Activated CD8-positive, alpha-beta memory T cell treated with anti-CD3 and anti-CD28 coated beads for 1 hour (primary cell): ENCODE data around the gene MARK4.
"Not testable (repeated sequence)": the region's sequence is repeated elsewhere in the genome, so short reads cannot be mapped to it uniquely, and the experiment has no call there.

Experiments
- DNase-seq, 2 donors: peaks; one replicate each; pipeline ENCODE4 v3.0.0-alpha.2; 2020; ENCODE audit warnings: low read depth in 1 of 2; ENCODE audit errors: extremely low read depth in 1 of 2

The MARK4 gene

DNA sequence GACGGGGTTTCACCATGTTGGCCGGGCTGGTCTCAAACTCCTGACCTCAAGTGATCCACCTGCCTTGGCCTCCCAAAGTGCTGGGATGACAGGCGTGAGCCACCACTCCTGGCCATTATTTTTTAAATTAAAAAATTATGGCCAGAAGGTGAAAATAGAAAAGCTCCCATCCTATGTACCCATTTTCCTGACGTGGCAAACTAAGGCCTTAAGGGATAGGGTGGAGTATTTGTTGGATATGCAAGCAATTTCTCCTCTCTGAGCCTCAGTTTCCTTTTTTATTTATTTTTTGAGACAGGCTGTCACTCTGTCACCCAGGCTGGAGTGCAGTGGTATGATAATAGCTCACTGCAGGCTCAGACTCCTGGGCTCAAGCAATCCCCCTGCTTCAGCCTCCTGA, 83.8 kb downstream of the MARK4 start:
- not testable (repeated sequence) for DNase-seq

DNA sequence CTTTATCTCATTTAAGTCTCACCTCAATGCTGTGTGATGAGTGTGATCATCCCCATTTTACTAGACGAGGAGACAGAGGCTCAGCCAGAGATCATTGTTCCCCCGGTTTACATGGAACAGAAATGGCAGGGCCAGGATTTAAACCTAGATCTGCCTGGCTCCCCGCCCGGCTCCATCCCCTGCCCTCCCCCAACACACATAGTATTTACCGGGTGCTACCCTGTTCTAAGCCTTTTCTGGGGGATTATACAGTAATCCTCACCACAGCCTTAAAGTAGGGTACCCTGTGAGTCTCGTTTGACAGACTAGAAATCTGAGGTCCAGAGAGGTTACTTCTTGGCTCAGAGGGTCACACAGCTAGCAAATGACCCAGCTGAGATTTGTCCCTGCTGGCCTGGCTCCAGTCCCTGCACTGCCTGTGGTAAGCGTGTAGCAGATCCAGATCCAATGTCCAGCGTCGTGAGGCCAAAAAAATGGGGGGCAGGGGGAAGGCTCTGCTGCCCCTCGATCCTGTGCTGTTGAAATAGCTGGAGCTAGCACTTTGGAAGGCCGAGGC, 85.7 kb downstream of the MARK4 start:
- no peak for DNase-seq

DNA sequence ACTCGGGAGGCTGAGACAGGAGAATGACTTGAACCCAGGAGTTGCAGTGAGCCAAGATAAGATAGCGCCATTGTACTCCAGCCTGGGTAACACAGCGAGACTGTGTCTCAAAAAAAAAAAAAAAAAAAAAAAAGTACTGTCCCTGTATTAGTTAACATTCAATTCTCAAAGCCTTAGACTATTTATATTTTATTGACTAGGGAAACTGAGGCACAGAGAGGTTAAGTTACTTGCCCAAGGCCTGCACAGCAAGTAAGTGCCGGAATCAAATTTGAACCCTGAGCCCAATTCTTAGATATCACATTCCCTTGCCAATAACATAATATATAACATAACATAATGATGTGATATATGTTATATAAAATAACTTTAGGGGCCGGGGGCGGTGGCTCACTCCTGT, 88.6 kb downstream of the MARK4 start:
- DNase-seq: no peak

DNA sequence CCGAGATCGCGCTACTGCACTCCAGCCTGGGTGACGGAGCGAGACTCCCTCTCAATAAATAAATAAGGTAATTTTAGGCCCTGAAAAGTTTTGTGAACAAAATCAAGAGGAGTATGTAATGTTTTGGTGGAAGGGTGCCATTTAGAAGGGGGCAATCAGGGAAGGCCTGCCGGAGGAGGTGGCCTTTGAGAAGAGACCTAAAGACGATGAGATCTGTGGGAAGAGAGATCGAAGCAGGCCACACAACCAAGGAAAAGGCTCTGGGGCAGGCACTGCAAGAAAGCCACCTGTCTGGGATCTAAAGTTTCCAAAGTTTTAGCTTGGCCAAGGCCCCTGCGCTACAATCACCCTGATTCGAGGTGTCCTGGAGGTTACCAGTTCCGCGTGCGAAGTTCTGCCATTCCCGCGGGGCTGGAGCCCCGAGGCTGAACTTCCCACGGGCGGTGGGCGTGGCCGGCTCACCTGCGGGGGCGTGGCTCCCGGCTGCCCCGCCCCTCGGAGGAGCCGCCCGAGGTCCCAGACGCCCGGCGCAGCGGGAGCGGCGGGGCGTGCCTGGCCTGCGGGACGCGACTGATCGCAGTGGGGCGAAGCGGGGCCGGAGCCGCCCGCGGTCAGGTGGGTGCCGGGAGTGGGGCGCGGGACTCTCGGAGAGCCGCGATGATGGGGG, 89.3 kb downstream of the MARK4 start, which contains the start of gene KLC3:
Gene KLC3 (plus strand): TSS at position 519 of the 667 bp plus-strand sequence. CDS start 4,792 bp downstream, outside the sequence.
- no peak for DNase-seq

DNA sequence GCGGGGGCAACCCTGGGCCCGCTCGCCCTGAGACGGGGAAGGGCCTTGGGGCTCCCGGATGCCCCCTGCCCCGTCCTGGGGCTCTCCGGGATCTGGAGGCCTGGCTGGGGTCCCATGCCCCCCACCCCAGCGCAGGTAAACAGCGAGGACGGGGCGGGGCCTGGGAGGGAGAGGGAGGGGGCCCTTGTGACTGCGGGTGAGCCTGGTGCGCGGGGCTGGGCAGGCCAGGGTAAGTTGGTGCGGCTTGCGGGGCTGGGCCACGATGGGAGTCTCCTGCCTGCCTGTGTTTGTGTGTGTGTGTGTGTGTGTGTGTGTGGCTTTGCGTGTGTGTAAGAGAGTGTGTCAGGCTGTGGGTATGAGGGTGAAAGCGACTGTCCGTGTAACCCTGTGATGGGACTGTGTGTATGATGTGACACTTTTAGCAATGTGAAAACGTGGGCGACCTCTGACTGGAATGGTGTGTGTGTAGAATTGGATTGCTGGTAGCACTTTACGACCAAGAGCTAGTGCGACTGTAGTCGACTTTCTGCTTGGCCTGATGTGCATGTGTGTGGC, 89.9 kb downstream of the MARK4 start:
- no peak for DNase-seq

DNA sequence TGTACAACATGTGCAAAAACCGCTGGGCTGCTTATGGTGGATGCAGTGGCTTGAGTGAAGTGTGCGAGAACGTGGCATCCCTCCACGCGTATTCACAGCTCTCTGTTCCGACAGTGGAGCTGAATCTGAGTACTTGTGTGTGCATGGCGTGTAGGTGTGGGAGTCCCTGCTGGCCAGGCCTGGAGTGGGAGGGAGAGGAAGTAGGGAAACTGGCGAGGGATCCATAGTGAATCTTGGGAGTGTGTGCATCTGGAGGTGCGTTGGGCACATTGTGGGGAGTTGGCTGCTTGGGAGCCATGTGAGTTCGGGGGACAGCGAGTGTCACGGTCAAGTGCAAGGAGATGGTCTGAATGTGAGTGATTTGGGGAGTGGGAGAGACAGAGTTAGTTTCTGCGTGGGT, 91.8 kb downstream of the MARK4 start:
- no peak for DNase-seq

DNA sequence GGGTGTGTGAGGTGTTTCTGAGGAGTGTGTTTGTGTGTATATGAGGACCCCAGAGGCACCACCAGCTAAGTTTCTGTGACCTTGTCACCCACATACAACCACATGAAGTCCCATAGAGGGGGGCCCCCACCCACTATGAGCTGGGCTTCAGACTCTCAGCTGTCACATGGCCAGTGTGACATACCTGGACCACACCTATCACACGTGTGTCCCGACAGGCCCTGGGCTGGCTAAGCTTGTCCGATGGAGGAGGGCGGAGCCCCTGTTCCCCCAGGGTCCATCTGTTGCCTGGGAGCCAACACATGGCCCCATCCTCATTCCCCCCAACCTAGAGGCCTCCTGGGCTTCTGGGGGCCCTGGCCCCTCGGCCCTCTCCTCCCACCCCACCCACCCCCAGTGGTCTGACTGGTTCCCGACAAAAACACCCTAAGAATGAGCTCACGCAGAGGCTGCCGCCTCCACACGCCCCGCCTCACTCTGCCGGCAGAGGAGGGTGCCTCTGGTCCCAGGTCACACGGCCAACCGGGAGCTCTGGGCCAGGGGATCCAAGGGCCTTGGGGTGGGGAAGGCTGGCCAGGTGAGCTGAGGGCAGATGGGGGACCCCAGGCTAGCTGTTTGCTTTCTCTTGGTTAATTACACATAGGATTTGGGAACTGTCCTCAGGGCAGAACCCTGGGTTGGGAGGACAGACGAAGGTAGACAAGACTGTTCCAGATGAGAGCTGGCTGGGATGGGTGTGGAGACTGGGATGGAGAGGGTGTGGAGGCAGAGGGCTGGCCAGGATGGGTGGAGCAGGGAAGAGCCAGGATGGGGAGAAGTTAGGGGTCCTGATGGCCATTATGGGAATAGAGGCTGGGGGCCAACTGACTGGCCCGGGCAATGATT, 93.8 kb downstream of the MARK4 start:
- no peak for DNase-seq

DNA sequence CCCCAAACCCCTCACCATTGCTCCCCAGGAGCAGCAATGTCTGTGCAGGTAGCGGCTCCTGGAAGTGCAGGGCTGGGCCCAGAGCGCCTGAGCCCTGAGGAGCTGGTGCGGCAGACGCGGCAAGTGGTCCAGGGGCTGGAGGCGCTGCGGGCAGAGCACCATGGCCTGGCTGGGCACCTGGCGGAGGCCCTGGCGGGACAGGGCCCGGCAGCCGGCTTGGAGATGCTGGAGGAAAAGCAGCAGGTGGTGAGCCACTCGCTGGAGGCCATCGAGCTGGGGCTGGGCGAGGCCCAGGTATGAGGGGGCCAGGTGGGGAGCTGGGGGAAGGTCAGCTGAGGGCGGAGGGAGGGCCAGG, 94.4 kb downstream of the MARK4 start:
- no peak for DNase-seq

DNA sequence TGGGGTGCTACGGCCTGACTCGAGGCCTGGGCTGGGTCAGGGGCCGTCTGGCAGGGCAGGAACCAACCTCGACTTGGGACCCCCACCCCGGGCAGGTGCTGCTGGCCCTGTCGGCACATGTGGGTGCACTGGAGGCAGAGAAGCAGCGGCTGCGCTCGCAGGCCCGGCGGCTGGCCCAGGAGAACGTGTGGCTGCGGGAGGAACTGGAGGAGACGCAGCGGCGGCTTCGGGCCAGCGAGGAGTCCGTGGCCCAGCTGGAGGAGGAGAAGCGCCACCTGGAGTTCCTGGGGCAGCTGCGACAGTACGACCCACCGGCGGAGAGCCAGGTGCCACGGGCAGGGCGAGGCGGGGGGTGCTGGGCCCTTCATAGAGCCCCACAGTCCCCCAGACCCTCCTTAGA, 95.4 kb downstream of the MARK4 start:
- DNase-seq: no peak

DNA sequence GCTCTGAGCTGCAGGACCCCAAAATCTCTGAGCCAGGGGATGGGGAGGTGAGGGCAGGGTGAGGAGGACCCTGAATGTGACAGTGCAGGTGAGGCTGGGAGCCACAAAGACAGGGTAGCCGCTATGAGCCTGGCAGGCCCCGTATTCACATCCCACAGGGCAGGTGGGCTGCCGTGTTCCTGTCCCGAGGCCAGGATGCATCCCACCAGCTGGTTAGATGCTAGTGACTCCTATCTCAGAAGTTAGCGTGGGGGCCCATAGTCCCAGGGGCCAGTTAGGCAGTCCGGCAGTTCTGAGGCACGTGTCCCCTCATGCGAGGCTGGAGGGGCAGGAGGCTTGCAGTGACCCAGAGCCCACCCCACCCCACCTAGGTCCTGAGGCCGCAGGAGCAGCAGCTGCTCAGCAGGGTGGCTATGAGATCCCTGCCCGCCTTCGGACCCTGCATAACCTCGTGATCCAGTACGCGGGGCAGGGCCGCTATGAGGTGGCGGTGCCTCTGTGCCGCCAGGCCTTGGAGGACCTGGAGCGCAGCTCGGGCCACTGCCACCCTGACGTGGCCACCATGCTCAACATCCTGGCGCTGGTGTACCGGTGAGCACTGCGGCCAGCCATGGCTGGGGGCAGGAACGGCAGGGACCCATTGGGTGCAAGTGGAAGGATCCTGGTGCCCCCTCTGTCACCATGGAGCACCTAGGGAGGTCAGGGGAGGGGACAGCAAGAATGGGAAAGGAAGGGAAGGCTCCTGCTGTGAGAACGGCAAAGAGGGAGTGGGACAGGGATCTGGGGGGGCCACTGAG, 96.7 kb downstream of the MARK4 start:
- no peak for DNase-seq

DNA sequence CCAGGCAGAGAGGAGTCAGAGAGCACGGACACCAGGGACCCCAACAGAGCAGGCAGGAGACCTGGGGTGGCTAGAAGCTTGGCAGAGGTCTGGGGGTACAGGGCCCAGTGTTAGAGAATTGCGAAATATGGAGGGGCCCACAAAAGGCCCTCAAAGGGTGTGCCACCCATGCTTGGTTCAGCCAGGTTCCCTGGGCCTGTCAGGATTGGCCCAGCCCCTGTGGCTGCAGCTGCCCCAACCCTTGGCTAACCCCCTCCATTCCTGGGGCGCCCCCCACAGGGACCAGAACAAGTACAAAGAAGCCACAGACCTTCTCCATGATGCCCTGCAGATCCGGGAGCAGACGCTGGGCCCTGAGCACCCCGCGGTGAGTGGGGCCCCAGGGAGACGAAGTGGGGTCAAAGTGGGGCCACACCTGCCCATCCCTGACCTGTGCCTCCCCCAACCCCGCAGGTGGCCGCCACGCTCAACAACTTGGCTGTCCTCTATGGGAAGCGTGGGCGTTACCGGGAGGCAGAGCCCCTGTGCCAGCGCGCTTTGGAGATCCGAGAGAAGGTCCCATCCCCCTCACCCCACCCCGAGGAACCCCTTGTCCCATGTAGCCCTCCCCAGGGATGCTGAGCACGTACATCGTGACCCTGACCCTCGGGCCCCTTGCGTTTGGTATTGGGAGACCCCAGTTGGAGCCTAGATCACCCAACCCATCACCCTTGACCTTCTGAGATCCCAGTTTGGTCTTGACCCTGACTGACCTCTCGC, 97.5 kb downstream of the MARK4 start:
- DNase-seq: no peak

DNA sequence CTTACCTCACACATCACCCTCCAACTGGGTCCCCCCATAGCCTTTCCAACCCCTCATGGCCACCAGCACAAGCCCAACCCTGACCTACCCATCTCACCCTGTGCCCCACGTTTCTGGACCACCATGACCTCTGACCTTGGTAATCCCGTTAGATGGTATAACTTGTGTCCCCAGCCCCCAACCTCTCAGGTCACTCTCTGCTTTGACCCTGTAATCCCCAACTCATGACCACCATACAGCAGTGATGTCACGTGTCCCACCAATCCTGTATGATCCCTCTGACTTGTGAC, 98.0 kb downstream of the MARK4 start:
- no peak for DNase-seq

DNA sequence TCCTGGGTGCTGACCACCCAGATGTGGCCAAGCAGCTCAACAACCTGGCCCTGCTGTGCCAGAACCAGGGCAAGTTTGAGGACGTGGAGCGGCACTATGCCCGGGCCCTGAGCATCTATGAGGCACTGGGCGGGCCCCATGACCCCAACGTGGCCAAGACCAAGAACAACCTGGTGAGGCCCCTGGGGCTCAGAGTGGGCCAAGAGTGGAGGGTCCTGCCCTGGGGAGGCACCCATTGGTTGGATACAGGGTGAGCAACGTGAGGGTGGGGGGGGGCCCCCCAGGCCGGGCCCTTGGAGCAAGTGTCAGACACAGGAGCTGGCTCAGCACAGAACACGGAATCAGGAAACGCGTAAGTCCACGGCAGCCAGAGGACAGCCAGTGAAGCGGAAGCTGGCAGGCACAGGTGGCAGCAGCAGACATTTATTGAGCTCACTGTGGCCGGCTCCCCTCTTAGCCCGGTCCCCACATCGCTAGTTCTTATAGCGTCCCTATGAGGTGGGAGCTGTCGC, 98.4 kb downstream of the MARK4 start:
- DNase-seq: no peak

DNA sequence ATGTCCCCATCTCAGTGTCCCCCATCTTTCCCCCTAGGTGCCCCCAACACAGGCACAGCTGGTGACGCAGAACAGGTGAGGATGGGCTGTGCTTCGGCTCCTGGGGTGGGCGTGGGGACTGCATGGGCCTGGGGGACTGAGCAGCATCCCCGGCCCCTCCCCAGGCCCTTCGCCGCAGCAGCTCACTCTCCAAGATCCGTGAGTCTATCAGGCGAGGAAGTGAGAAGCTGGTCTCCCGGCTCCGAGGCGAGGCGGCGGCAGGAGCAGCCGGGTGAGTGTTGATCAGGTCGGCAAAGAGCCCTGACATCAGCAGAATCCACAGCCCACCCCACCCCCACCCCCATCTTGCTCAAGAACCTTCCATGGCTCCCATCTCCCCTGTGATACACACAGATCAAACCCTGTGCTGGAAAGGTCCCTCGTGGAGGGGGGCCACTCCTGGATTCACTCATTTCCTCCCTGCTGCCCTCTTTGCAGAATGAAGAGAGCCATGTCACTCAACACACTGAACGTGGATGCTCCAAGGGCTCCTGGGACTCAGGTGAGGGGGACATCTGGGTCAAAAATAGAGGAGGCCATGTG, 99.5 kb downstream of the MARK4 start:
- DNase-seq: no peak

DNA sequence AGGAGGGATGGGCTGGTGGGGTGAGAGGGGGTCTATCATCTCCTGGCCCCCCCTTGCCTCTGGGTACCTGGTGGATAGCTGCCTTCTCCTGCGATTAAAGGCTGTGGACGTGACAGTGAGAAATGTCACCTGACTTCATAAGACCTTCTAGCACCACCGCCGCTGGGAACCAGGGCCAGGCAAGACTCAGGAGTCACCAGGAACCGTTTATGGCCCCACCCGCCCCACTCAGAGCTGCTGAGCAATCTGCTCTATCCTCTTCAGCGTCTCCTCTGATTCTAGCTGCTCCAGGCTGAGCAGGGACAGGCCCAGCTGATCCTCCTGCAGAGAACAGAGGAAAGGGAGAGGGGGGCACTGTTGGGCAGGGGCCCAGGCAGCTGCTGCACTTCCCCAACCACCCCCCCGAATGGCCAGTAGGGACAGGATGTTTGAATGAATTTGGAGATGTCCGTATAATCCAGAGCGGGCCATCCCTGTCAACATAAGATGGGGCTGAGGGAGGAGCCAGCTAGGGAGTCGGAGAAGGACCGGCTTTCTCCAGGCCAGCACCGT, 100.4 kb downstream of the MARK4 start:
- DNase-seq: no peak

DNA sequence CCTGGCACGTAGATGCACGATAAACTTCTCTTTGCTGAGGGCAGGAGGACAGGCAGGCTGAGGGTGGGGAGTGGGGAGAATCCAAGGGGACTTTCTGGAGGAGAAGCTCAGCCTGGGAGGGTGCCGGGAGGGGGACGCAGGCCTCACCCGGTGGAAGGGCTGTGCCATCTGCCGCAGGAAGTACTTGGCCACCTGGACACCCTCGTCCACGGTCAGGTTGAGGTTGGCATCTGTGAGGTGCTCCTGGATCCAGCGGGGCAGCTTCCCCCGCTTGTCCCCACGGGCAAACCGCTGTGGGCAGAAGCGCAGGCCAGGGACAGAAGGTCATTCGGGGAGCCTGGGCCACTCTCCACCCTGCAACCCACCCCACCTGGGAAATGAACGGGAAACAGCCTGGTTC, 101.0 kb downstream of the MARK4 start:
- DNase-seq: no peak

DNA sequence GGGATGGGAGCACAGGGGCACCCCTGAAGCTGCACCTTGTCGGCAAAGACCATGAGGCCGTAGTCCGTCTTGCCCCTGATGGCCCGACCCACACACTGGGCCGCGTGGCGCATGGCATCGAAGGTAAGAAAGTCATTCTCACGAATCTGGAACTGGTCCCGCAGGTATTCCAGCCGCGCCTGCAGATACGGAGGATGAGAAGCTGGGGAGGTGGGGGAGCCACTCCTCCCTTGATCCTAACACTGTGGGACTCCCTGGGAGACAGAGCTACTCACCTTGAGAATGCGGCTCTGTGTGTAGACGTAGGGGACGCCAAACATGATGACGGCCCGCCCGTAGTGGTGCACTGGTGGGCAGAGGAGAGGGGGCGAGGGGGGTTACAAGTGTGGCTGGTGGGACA, 101.4 kb downstream of the MARK4 start:
- no peak for DNase-seq

DNA sequence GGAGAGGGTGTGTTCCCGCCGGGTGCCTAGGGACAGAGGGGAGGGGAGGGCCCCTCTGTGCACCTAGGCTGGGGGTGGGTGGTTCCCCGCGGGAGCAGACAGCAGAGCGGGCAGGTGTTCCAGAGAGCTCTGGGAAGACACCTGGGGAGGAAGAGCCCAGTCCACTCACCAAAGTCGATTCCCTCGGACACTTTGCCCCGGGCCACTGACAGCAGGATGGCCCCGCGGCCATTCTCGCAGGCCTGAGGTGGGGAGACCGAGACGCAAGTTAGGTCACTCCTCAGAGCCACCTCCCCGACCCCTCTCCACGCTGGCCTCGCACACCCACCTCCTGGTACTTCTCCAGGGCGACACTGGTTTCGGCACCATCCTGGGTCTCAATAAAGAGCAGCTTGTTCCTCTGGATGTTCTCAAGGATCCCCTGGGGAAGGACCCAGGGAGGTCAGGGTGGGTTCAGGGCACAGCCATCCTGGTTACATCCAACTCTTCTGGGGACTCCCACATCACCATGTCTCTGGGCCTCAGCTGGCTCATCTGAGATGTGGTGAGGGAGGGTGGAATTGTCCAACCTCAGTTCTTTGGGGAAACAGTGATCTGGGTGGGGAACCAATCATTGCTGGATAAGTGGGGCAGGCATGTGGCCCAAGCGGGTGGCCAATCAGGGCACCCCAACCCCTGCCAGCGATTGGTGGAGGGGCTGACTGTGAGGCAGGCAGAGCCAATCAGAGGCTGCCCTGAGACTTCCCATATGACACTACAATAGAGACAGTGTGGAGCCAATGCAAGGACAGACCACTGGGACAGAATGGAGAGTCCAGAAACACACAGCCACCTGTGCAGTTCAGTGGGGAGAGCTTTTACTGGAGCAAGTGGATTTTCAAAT, 102.1 kb downstream of the MARK4 start:
- DNase-seq: no peak
